Measurements from ENCODE around the gene PGM3. TPM values are rescaled to one million over a fixed set of nuclear protein-coding genes. Genes with fewer than 3 reads are reported as not detected.
A peak's percentile ranks its signal among the peaks of the same experiment; 100 is the strongest.

Gene PGM3
- total RNA-seq, 4 donors from 2014 or later: 12.3 to 26.2 (median 18.6) TPM

DNA sequence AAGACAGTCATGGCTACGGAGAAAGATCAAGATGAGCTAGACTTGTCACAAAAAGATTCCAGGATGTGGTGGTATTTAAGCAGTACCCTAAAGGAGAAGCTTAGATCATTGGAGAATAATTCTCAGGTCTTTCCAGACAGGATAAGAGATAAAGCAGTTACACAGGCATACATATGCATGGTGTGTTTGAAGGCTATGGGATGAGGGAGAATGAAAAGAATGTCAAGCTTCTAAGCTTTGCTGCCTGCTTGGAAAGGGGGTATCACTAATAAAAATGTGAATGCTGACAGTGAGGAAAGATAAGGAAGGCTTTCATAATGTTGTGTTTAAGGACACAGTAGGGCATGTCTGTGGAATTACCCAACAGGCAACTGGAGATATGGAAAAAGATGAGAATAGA lies 28.2 kb upstream of the PGM3 start:
- TF ChIP-seq, protein P1, sequence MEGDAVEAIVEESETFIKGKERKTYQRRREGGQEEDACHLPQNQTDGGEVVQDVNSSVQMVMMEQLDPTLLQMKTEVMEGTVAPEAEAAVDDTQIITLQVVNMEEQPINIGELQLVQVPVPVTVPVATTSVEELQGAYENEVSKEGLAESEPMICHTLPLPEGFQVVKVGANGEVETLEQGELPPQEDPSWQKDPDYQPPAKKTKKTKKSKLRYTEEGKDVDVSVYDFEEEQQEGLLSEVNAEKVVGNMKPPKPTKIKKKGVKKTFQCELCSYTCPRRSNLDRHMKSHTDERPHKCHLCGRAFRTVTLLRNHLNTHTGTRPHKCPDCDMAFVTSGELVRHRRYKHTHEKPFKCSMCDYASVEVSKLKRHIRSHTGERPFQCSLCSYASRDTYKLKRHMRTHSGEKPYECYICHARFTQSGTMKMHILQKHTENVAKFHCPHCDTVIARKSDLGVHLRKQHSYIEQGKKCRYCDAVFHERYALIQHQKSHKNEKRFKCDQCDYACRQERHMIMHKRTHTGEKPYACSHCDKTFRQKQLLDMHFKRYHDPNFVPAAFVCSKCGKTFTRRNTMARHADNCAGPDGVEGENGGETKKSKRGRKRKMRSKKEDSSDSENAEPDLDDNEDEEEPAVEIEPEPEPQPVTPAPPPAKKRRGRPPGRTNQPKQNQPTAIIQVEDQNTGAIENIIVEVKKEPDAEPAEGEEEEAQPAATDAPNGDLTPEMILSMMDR (IDR thresholded peaks at IDR 0.05): no peak
- TF ChIP-seq POLR2A (IDR thresholded peaks at IDR 0.05) (no peak), EP300 (IDR thresholded peaks at IDR 0.05) (no peak)
- no peaks in the 10 kb centered on the region for H3K27me3 ChIP-seq
- no peaks in the 10 kb centered on the region for H3K9me3 ChIP-seq
- H3K4me1 ChIP-seq: peaks cover 0 to under 1% (median 0%) of the 10 kb centered on the region in 4 donors
- no peak for DNase-seq (ENCODE audit: low spot score in 2 of 2)
- H3K4me3 ChIP-seq: no peak overlapping the region
- H3K36me3 ChIP-seq: no peaks in the 10 kb centered on the region
- 97% methylated on average over 1 of the region's 1 CpG for WGBS, 2 donors
- no peak overlapping the region for H3K27ac ChIP-seq

DNA sequence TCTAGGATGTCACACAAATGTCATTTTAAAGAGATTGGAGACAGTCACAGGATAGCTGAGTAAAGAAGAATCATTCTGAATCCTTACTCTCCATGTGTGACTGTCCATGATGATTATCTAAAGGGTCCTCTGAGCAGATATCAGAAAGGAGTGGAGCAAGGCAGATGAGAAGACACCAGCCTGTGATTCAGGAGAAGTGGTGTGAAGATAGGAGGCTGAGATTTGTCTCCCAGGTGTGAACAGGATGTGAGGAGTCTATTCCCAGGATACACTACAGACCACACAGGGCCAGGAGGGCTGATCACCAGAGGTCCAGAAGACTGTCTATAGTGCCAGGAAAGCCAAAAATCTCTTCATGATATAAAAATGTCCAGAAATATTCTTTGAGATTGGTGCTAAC lies 27.1 kb upstream of the PGM3 start:
- Histone ChIP-seq H3K27me3 (no peaks in the 10 kb centered on the region), H3K9me3 (no peaks in the 10 kb centered on the region), H3K4me3 (no peak overlapping the region), H3K27ac (no peak overlapping the region), H3K4me1 (no peaks in the 10 kb centered on the region), H3K36me3 (no peaks in the 10 kb centered on the region)
- TF ChIP-seq EP300 (IDR thresholded peaks at IDR 0.05): no peak
- TF ChIP-seq, protein P1 (IDR thresholded peaks at IDR 0.05): no peak
- TF ChIP-seq POLR2A (IDR thresholded peaks at IDR 0.05): no peak
- DNase-seq (ENCODE audit: low spot score in 2 of 2): no peak

DNA sequence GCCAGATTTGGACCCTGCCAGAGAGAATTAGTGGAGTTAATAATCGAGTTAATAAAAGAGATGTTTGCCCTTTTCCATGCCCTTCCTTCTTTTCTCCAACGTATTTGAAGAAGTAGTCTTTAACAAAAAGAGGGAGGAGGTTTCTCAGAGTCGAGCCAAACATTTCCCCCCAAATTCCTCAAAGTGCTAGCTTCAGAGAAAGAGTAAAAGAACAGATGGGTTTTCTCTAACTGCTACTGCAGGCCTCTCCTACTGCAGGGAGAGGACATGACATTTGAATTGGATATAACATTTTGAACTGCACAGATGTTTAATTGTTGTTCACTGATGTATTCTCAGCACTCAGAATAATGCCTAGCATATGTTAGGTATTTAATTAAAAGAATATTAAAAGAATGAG lies 25.6 kb upstream of the PGM3 start:
- no peaks in the 10 kb centered on the region for H3K4me1 ChIP-seq
- WGBS, 2 donors: 11 to 19% methylated on average over 3 of the region's 3 CpGs
- DNase-seq (ENCODE audit: low spot score in 2 of 2): no peak

DNA sequence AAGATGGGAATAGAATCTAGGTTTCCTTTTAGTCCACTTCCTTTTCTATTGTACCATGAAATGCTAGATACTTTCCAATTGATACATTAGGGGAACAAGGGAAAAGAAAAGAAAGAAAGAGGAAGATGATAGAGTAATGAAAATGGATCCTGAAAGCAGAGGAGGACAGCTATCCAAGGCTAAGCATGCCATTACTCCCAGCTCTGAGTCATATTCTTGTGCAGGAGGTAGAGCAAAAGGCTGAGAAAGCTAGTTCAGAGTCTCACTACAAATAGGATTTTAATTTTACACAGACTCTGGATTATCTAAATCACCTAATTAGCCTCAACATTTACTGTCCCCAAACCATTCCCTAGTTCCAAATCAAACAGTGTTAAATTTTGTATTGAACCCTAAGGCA lies 23.7 kb upstream of the PGM3 start:
- no peaks in the 10 kb centered on the region for H3K27me3 ChIP-seq
- no peaks in the 10 kb centered on the region for H3K36me3 ChIP-seq
- DNase-seq (ENCODE audit: low spot score in 2 of 2): no peak
- H3K27ac ChIP-seq: no peak overlapping the region
- TF ChIP-seq, protein P1 (IDR thresholded peaks at IDR 0.05): no peak
- no peak for TF ChIP-seq POLR2A (IDR thresholded peaks at IDR 0.05)
- TF ChIP-seq EP300 (IDR thresholded peaks at IDR 0.05): no peak
- H3K4me1 ChIP-seq: no peaks in the 10 kb centered on the region
- H3K4me3 ChIP-seq: no peak overlapping the region
- no peaks in the 10 kb centered on the region for H3K9me3 ChIP-seq

More for the DNA sequence above, 25.6 kb upstream of the PGM3 start:
- Histone ChIP-seq H3K4me3 (no peak overlapping the region), H3K27me3 (no peaks in the 10 kb centered on the region), H3K27ac (no peak overlapping the region), H3K9me3 (no peaks in the 10 kb centered on the region), H3K36me3 (no peaks in the 10 kb centered on the region)
- TF ChIP-seq POLR2A (IDR thresholded peaks at IDR 0.05): no peak
- no peak for TF ChIP-seq EP300 (IDR thresholded peaks at IDR 0.05)
- TF ChIP-seq, protein P1 (IDR thresholded peaks at IDR 0.05): no peak

DNA sequence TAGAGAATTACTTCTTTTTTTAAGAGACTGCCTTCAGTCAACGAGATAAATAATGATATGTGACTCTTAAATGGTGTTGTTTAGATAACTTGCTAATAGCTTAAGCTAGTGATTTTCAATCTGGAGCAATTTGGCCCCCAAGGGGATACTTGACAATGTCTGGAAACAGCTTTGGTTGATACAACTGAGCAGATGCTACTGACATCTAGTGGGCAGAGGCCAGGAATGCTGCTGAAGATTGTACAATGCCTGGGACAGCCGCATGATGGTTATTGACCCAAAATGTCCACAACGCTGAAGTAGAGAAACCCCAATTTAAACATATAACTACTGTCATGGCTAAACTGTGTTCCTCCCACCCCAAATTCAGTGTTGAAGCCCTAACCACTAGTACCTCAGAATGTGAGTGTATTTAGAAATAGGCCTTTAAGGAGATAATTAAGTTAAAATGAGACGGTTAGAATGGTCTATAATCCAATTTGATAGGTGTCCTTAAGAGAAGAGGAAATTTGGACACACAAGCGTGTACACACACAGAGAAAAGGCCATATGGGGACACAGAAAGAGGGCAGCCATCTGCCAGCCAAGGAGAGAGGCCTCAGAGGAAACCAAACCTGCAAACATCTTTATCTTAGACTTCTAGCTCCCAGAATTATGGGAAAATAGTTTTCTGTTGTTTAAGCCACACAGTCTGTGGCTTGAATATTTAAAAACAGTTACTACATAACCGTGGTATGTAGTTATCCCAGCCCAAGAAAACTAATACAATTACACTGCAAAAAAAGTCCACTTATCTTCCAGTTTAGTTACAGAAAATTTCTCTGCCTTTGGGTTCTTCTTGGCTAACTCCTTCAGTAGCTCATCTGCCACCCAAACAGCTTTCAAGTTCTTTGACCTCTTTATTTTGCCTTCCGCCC lies 22.3 kb upstream of the PGM3 start:
- DNase-seq (ENCODE audit: low spot score in 2 of 2): peak; percentile 29 to 76
- WGBS, 2 donors: 25 to 29% methylated on average over 7 of the region's 7 CpGs
- Histone ChIP-seq H3K27me3 (no peaks in the 10 kb centered on the region), H3K9me3 (no peaks in the 10 kb centered on the region), H3K4me3 (no peak overlapping the region), H3K4me1 (no peaks in the 10 kb centered on the region), H3K36me3 (no peaks in the 10 kb centered on the region), H3K27ac (no peak overlapping the region)
- TF ChIP-seq EP300 (IDR thresholded peaks at IDR 0.05) (no peak), POLR2A (IDR thresholded peaks at IDR 0.05) (no peak)
- TF ChIP-seq, protein P1 (IDR thresholded peaks at IDR 0.05): peak; percentile 60 to 83 (median 75)
